NCI-H526 treated with DMSO at 0.1 percent for 48 hours (cell line): ENCODE measurements around the gene RAD9A.

Experiments used
- DNase-seq: peaks from one replicate; lab custom pipeline; 2025; lab: John Stamatoyannopoulos, UW

RAD9A gene

GRCh38 chr11:67357831-67358670 lies 33.7 kb upstream of the RAD9A start:
- DNase-seq: no peak

GRCh38 chr11:67364169-67364568 lies 27.6 kb upstream of the RAD9A start:
- DNase-seq: no peak

GRCh38 chr11:67364783-67365722 lies 26.7 kb upstream of the RAD9A start:
- DNase-seq: no peak

- peak; percentile 50 for DNase-seq
These were observed 25.9 kb upstream of the RAD9A start for GRCh38 chr11:67365736-67366444.

- DNase-seq: no peak
These were observed 25.2 kb upstream of the RAD9A start for GRCh38 chr11:67366546-67366945.

- DNase-seq: no peak
These were observed 24.6 kb upstream of the RAD9A start for GRCh38 chr11:67366961-67367760.

- DNase-seq: no peak
These were observed 24.0 kb upstream of the RAD9A start for GRCh38 chr11:67367761-67368227.

GRCh38 chr11:67368621-67369020 lies 23.2 kb upstream of the RAD9A start:
- DNase-seq: no peak

- DNase-seq: no peak
These were observed 22.5 kb upstream of the RAD9A start for GRCh38 chr11:67369275-67369674.

GRCh38 chr11:67369801-67370284 lies 21.9 kb upstream of the RAD9A start:
- no peak for DNase-seq

GRCh38 chr11:67370351-67371076 lies 21.3 kb upstream of the RAD9A start:
- no peak for DNase-seq

- no peak for DNase-seq
These were observed 20.4 kb upstream of the RAD9A start for GRCh38 chr11:67371189-67371910.

- DNase-seq: peak; percentile 17
These were observed 19.9 kb upstream of the RAD9A start for GRCh38 chr11:67371911-67372320.

GRCh38 chr11:67372321-67372992 lies 19.3 kb upstream of the RAD9A start:
- no peak for DNase-seq

GRCh38 chr11:67372993-67373647 lies 18.7 kb upstream of the RAD9A start, which contains the start of gene CLCF1:
CLCF1 (minus strand) TSS chr11:67373598; CDS start chr11:67373539, 59 bp downstream.
- peak; percentile 32 for DNase-seq

- no peak for DNase-seq
These were observed 17.9 kb upstream of the RAD9A start for GRCh38 chr11:67373648-67374570.

- DNase-seq: no peak
These were observed 17.1 kb upstream of the RAD9A start for GRCh38 chr11:67374571-67375281.
